ENCODE results near the gene SPATA45. TPM values are rescaled to one million over a fixed set of nuclear protein-coding genes. Genes with fewer than 3 reads are reported as not detected.

The SPATA45 gene
- total and polyA plus RNA-seq, 12 donors, result 0.39 to 0.56 TPM; not detected in 10

DNA sequence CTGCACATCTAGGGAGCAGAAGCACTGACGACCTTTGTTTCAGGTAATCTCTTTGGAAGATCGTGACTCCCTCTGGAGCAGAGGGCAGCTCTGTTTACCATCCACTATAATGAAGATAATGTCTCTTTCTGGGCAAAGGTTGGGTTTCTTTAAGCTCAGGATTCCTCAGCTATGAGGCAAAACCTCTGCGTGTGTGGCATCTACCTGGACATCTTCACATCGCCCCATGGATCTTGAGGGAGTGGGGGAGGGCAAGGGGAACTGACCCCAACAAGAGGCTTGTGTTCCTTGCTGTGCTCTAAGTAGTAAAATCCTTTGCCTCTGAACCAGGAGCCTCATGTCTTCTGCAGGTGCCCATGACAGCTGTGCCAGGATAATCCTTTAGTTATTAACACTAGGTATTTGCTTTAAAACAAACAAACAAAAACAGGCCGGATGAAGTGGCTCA is 19.6 kb downstream of the SPATA45 start:
- H3K9me3 ChIP-seq (replicated peaks in 1 of 3), result peaks cover 0 to 5% (median 0%) of the 10 kb centered on the region in 3 donors
- no peak for DNase-seq
- H3K36me3 ChIP-seq (replicated peaks in 1 of 2), result no peaks in the 10 kb centered on the region
- no peaks in the 10 kb centered on the region for H3K4me1 ChIP-seq (replicated peaks in 1 of 2)
- no peak overlapping the region for H3K27ac ChIP-seq
- TF ChIP-seq, protein P1, sequence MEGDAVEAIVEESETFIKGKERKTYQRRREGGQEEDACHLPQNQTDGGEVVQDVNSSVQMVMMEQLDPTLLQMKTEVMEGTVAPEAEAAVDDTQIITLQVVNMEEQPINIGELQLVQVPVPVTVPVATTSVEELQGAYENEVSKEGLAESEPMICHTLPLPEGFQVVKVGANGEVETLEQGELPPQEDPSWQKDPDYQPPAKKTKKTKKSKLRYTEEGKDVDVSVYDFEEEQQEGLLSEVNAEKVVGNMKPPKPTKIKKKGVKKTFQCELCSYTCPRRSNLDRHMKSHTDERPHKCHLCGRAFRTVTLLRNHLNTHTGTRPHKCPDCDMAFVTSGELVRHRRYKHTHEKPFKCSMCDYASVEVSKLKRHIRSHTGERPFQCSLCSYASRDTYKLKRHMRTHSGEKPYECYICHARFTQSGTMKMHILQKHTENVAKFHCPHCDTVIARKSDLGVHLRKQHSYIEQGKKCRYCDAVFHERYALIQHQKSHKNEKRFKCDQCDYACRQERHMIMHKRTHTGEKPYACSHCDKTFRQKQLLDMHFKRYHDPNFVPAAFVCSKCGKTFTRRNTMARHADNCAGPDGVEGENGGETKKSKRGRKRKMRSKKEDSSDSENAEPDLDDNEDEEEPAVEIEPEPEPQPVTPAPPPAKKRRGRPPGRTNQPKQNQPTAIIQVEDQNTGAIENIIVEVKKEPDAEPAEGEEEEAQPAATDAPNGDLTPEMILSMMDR (IDR thresholded peaks at IDR 0.05), result no peak
- no peak for TF ChIP-seq POLR2A (IDR thresholded peaks at IDR 0.05)
- intact Hi-C loops (cut with DNase I), result loop anchor here in 1 of 2 donors (10.0 kb wide), 1 partner anchor 157 kb away; no protein-coding TSS in a partner anchor
- no peak overlapping the region for H3K4me3 ChIP-seq
- 76 to 88% (median 85%) methylated on average over 5 of the region's 5 CpGs for WGBS, 4 donors
- H3K27me3 ChIP-seq, result no peaks in the 10 kb centered on the region

- H3K27me3 ChIP-seq, result no peaks in the 10 kb centered on the region
- no peaks in the 10 kb centered on the region for H3K36me3 ChIP-seq (replicated peaks in 1 of 2)
- no peak overlapping the region for H3K4me3 ChIP-seq
- TF ChIP-seq, protein P1 (IDR thresholded peaks at IDR 0.05), result no peak
- TF ChIP-seq POLR2A (IDR thresholded peaks at IDR 0.05), result no peak
- WGBS, 4 donors, result 90 to 96% (median 94%) methylated on average over 4 of the region's 4 CpGs
- no peaks in the 10 kb centered on the region for H3K4me1 ChIP-seq (replicated peaks in 1 of 2)
- H3K9me3 ChIP-seq (replicated peaks in 1 of 3), result peaks cover 0 to 5% (median 0%) of the 10 kb centered on the region in 3 donors
- intact Hi-C loops (cut with DNase I), result loop anchor here in 1 of 2 donors (10.0 kb wide), 1 partner anchor 158 kb away; no protein-coding TSS in a partner anchor
- no peak for DNase-seq
- H3K27ac ChIP-seq, result no peak overlapping the region
These were observed 20.2 kb downstream of the SPATA45 start for GRCh38 chr1:212827171-212827776.

DNA sequence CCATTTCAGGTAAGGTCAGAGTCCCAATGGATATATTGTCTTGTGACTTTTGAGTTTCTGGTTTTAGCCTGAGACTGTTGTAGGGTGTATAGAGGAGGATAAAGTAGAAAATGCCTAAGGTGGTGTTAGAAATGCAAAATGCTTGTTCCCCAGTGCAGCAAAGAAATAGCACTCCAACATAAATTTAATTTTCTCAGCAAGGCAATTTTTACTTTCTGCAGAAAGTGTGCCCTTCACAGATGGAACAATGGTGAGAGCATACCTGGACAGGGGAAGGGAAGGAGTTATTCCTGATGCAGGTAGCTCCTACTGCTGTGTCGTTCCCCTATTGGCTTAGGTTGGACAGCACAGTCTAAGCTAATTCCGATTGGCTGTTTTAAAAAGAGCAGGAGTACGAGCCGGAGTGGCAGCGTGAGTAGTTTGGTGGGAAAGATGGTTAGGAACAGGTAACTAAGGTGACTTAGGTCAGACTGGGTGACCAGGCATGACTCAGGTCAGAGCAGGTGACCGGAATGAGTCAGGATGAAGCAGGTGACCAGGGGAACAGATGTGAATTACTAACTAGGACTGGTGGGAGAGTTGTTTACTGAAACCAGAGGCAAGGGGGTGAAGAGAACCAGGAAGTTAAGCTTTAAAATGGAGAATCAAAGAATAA is 21.5 kb downstream of the SPATA45 start:
- DNase-seq, result no peak
- intact Hi-C loops (cut with DNase I), result loop anchor here in 1 of 2 donors (10.0 kb wide), 1 partner anchor 159 kb away; no protein-coding TSS in a partner anchor
- 91 to 97% (median 95%) methylated on average over 6 of the region's 6 CpGs for WGBS, 4 donors

GRCh38 chr1:212824201-212824600 is 23.2 kb downstream of the SPATA45 start:
- H3K27ac ChIP-seq, result no peak overlapping the region
- no peak for DNase-seq
- H3K36me3 ChIP-seq (replicated peaks in 1 of 2), result no peaks in the 10 kb centered on the region
- no peak for TF ChIP-seq POLR2A (IDR thresholded peaks at IDR 0.05)
- TF ChIP-seq, protein P1 (IDR thresholded peaks at IDR 0.05), result no peak
- peaks cover 0 to 5% (median 0%) of the 10 kb centered on the region in 3 donors for H3K9me3 ChIP-seq (replicated peaks in 1 of 3)
- WGBS, 4 donors, result 87 to 94% (median 94%) methylated on average over 10 to 16 of the region's 16 CpGs
- no peak overlapping the region for H3K4me3 ChIP-seq
- no peaks in the 10 kb centered on the region for H3K27me3 ChIP-seq
- intact Hi-C loops (cut with DNase I), result loop anchor here in 1 of 2 donors (10.0 kb wide), 1 partner anchor 161 kb away; no protein-coding TSS in a partner anchor
- H3K4me1 ChIP-seq (replicated peaks in 1 of 2), result no peaks in the 10 kb centered on the region

More for the DNA sequence above, 21.5 kb downstream of the SPATA45 start:
- no peak overlapping the region for H3K4me3 ChIP-seq
- H3K4me1 ChIP-seq (replicated peaks in 1 of 2), result no peaks in the 10 kb centered on the region
- no peaks in the 10 kb centered on the region for H3K36me3 ChIP-seq (replicated peaks in 1 of 2)
- H3K27me3 ChIP-seq, result no peaks in the 10 kb centered on the region
- no peak overlapping the region for H3K27ac ChIP-seq
- TF ChIP-seq, protein P1 (IDR thresholded peaks at IDR 0.05), result no peak
- TF ChIP-seq POLR2A (IDR thresholded peaks at IDR 0.05), result no peak
- peaks cover 0 to 5% (median 0%) of the 10 kb centered on the region in 3 donors for H3K9me3 ChIP-seq (replicated peaks in 1 of 3)
